ENCODE data around the gene DSCAML1. TPM values are rescaled to one million over a fixed set of nuclear protein-coding genes. Genes with fewer than 3 reads are reported as not detected.

Gene DSCAML1
- total and polyA plus RNA-seq, 2 of the 8 experiments (the other 6 are each of a cell fraction or from before 2014, with no cell fraction given) = 0.19 to 0.24 TPM

- H2BK5ac ChIP-seq (ENCODE audit: low read depth, low read length) = no peak overlapping the region
- H2BK15ac ChIP-seq (ENCODE audit: low read length) = 0 out of 2 replicates have a peak overlapping the region, but pooled peaks have one; percentile 1
- no peak overlapping the region for H3K23ac ChIP-seq (ENCODE audit: insufficient read length)
- H2AK5ac ChIP-seq (ENCODE audit: low read depth, low read length) = no peak overlapping the region
- no peak overlapping the region for H3K14ac ChIP-seq (ENCODE audit: insufficient read length)
- no peak overlapping the region for H3K4me3 ChIP-seq (ENCODE audit: extremely low read depth in 1 of 4, insufficient read depth in 2 of 4, low read depth in 3 of 4, low read length in 4 of 4)
- no peaks in the 10 kb centered on the region for H3K9me3 ChIP-seq (ENCODE audit: insufficient read depth in 2 of 2, low read depth in 1 of 2, low read length in 1 of 2)
- no peak overlapping the region for H2BK120ac ChIP-seq (replicated peaks; ENCODE audit: low read depth, low read length)
- peak overlapping the region; percentile 24; the same call in 1 of the 2 replicates for H3K18ac ChIP-seq (ENCODE audit: extremely low read depth, low read length)
- H3K27ac ChIP-seq (ENCODE audit: low read depth, low read length) = no peak overlapping the region
- POLR2A ChIA-PET (ENCODE audit: partially characterized antibody) = no interaction called here
- no peaks in the 10 kb centered on the region for H3K23me2 ChIP-seq (ENCODE audit: low read depth, low read length)
- no peak overlapping the region for H3K4me2 ChIP-seq (ENCODE audit: insufficient read depth in 1 of 2, low read depth in 2 of 2, low read length in 2 of 2)
- H3K4me1 ChIP-seq (replicated peaks in 1 of 4; ENCODE audit: control insufficient read depth in 3 of 4, insufficient read depth in 4 of 4, low read length in 3 of 4) = peaks cover 0 to 34% (median 19%) of the 10 kb centered on the region in 4 experiments; a peak in 5 of 7 replicates
- H4K8ac ChIP-seq (ENCODE audit: extremely low read depth, insufficient read depth, low read length) = no peak overlapping the region
- H2AFZ ChIP-seq (ENCODE audit: low read length) = no peak overlapping the region
- DNase-seq (ENCODE audit: low read depth in 1 of 2, low spot score in 2 of 2) = no peak
- no peak overlapping the region for H4K5ac ChIP-seq (ENCODE audit: insufficient read length, low read depth, low read length)
- 89% methylated on average over 4 of the region's 4 CpGs; no CpG with 5 or more reads in 1 of the 2 experiments for WGBS, 2 experiments (ENCODE audit: extremely low coverage in 1 of 2, insufficient coverage in 1 of 2, insufficient read length in 1 of 2, insufficient replicate concordance in 2 of 2, low coverage in 1 of 2, low lambda C conversion rate in 2 of 2, missing lambda C conversion rate in 1 of 2)
- CTCF ChIA-PET (ENCODE audit: partially characterized antibody) = interaction anchor here (1.4 to 4.4 kb wide), 3 partner anchors 11 to 200 kb away, joined by 3 to 27 read pairs (median 3); no protein-coding TSS in a partner anchor
- no peak overlapping the region for H3K56ac ChIP-seq (replicated peaks; ENCODE audit: insufficient read length, low read depth, low read length)
- no peak for TF ChIP-seq SIX5 (IDR thresholded peaks at IDR 0.05; ENCODE audit: low read depth, low read length)
- H2BK12ac ChIP-seq (ENCODE audit: low read depth, low read length) = no peak overlapping the region
- no peaks in the 10 kb centered on the region for H3K79me2 ChIP-seq (ENCODE audit: control insufficient read depth in 1 of 2, insufficient read depth in 2 of 2, low read length in 2 of 2)
- H3K4ac ChIP-seq (replicated peaks; ENCODE audit: insufficient read length, low read depth, low read length) = no peak overlapping the region
- H3K9ac ChIP-seq (replicated peaks in 1 of 4; ENCODE audit: extremely low read depth in 1 of 4, low read depth in 3 of 4, low read length in 3 of 4) = no peak overlapping the region
- no peaks in the 10 kb centered on the region for H3K79me1 ChIP-seq (ENCODE audit: low read depth, low read length)
- H3K36me3 ChIP-seq (ENCODE audit: control insufficient read depth in 2 of 4, insufficient read depth in 4 of 4, low read length in 3 of 4) = no peaks in the 10 kb centered on the region
- no peaks in the 10 kb centered on the region for H4K20me1 ChIP-seq (replicated peaks in 1 of 2; ENCODE audit: control insufficient read depth in 1 of 2, insufficient read depth in 2 of 2, low read length in 2 of 2)
- no peak overlapping the region for H4K91ac ChIP-seq (replicated peaks; ENCODE audit: insufficient read length, low read length)
- no peak for FAIRE-seq
- H2BK20ac ChIP-seq (ENCODE audit: low read length) = no peak overlapping the region
- H3K27me3 ChIP-seq (replicated peaks in 1 of 4; ENCODE audit: control insufficient read depth in 3 of 4, extremely low read depth in 1 of 4, insufficient read depth in 3 of 4, low read length in 3 of 4) = peaks cover 0 to 4% (median 1%) of the 10 kb centered on the region in 4 experiments; a peak in 3 of 7 replicates
Measured at GRCh38 chr11:117610045-117610444, 187.0 kb downstream of the DSCAML1 start.

Data from H1 (cell line).